HEK293 (cell line): Measurements from ENCODE around the gene TRABD2A.
A peak's percentile ranks its signal among the peaks of the same experiment; 100 is the strongest.

ENCODE experiments used
- CTCF ChIA-PET: fragments of 350-600 bp; formaldehyde crosslinking; extraction: SDS; loops from one replicate; lab custom pipeline; 2021; ENCODE audit warnings: antibody characterized with exemption; lab: Yijun Ruan, JAX
- POLR2A ChIA-PET: fragments of 300-600 bp; formaldehyde crosslinking; extraction: SDS; loops from one replicate; lab custom pipeline; 2020; ENCODE audit warnings: antibody characterized with exemption, inconsistent platforms; lab: Yijun Ruan, JAX
- H3K27ac ChIP-seq: fragments of 200-500 bp; sonication (Bioruptor generic); 2 replicates; pipeline ENCODE4 v1.5.1; 2014; ENCODE audit warnings: low read depth, low read length, control low read depth, inconsistent platforms; ENCODE audit errors: extremely low read depth
- H3K36me3 ChIP-seq, 2 experiments: fragments of 200-500 bp in 1 of 2; sonication (Bioruptor generic) in 1 of 2; 1 replicate in 1 of 2; 2 replicates in 1 of 2; pipeline ENCODE4 v1.5.1; 2014 to 2017; ENCODE audit warnings: inconsistent platforms in 2 of 2, low read length in 2 of 2; ENCODE audit not compliant: control insufficient read depth in 2 of 2, insufficient read depth in 1 of 2
- H3K4me1 ChIP-seq: fragments of 200-500 bp; sonication (Bioruptor generic); 2 replicates; pipeline ENCODE4 v1.5.1; 2014; ENCODE audit warnings: mild to moderate bottlenecking, low read length, inconsistent platforms; ENCODE audit not compliant: control insufficient read depth, insufficient read depth
- H3K4me3 ChIP-seq: 2 replicates; pipeline ENCODE4 v1.5.1; 2011; ENCODE audit warnings: low read depth, mild to moderate bottlenecking, control low read depth, low read length, moderate library complexity
- H3K9me3 ChIP-seq: fragments of 200-500 bp; sonication (Bioruptor generic); 2 replicates; pipeline ENCODE4 v1.5.1; 2014; ENCODE audit warnings: low read depth, low read length, inconsistent platforms; ENCODE audit not compliant: control insufficient read depth, insufficient read depth
- FEZF1 ChIP-seq: fragments of 450-650 bp; formaldehyde crosslinking; IDR thresholded peaks from 2 replicates; pipeline ENCODE4 v1.5.1; 2016; ENCODE audit warnings: missing biosample characterization, missing genetic modification characterization
- HOXA7 ChIP-seq: sonication (generic); formaldehyde crosslinking; IDR thresholded peaks from 2 replicates; pipeline ENCODE4 v1.8.1; 2022; ENCODE audit warnings: missing genetic modification reagents, borderline replicate concordance
- MZF1 ChIP-seq: fragments of 450-650 bp; formaldehyde crosslinking; IDR thresholded peaks from 2 replicates; pipeline ENCODE4 v1.5.1; 2017; ENCODE audit warnings: missing biosample characterization, missing genetic modification characterization, borderline replicate concordance
- OVOL3 ChIP-seq: fragments of 450-650 bp; formaldehyde crosslinking; IDR thresholded peaks from 2 replicates; pipeline ENCODE4 v1.5.1; 2016; ENCODE audit warnings: missing biosample characterization, missing genetic modification characterization
- PRDM6 ChIP-seq: fragments of 450-650 bp; formaldehyde crosslinking; IDR thresholded peaks from 2 replicates; pipeline ENCODE4 v1.5.1; 2017; ENCODE audit warnings: missing biosample characterization, missing genetic modification characterization
- SP7 ChIP-seq: fragments of 450-650 bp; formaldehyde crosslinking; IDR thresholded peaks from 2 replicates; pipeline ENCODE4 v1.5.1; 2016; ENCODE audit warnings: missing biosample characterization, missing genetic modification characterization
- TRIM28 ChIP-seq: IDR thresholded peaks from 2 replicates; pipeline ENCODE4 v1.6.1; 2011; ENCODE audit warnings: low read length, control low read depth, borderline replicate concordance
- ZBTB1 ChIP-seq: fragments of 450-650 bp; formaldehyde crosslinking; IDR thresholded peaks from 2 replicates; pipeline ENCODE4 v1.5.1; 2016; ENCODE audit warnings: missing biosample characterization, missing genetic modification characterization
- ZFP3 ChIP-seq: fragments of 450-650 bp; formaldehyde crosslinking; IDR thresholded peaks from 2 replicates; pipeline ENCODE4 v1.5.1; 2016; ENCODE audit warnings: low read depth, missing biosample characterization, missing genetic modification characterization
- ZNF138 ChIP-seq: fragments of 450-650 bp; formaldehyde crosslinking; IDR thresholded peaks from 2 replicates; pipeline ENCODE4 v1.5.1; 2016; ENCODE audit warnings: missing biosample characterization, missing genetic modification characterization, borderline replicate concordance
- ZNF221 ChIP-seq: fragments of 450-650 bp; formaldehyde crosslinking; IDR thresholded peaks from 2 replicates; pipeline ENCODE4 v1.5.1; 2017; ENCODE audit warnings: missing biosample characterization, missing genetic modification characterization, borderline replicate concordance
- ZNF248 ChIP-seq: fragments of 450-650 bp; formaldehyde crosslinking; IDR thresholded peaks from 2 replicates; pipeline ENCODE4 v1.5.1; 2017; ENCODE audit warnings: missing biosample characterization, missing genetic modification characterization
- ZNF302 ChIP-seq: fragments of 450-650 bp; formaldehyde crosslinking; IDR thresholded peaks from 2 replicates; pipeline ENCODE4 v1.5.1; 2016; ENCODE audit warnings: missing biosample characterization, missing genetic modification characterization, low read depth
- ZNF335 ChIP-seq: fragments of 450-650 bp; formaldehyde crosslinking; conservative IDR thresholded peaks from 2 replicates; pipeline ENCODE4 v1.5.1; 2016; ENCODE audit warnings: missing biosample characterization, missing genetic modification characterization
- ZNF350 ChIP-seq: fragments of 450-650 bp; formaldehyde crosslinking; IDR thresholded peaks from 2 replicates; pipeline ENCODE4 v1.5.0; 2017; ENCODE audit warnings: missing biosample characterization, mild to moderate bottlenecking, missing genetic modification characterization
- ZNF549 ChIP-seq: fragments of 450-650 bp; IDR thresholded peaks from 2 replicates; pipeline ENCODE4 v1.5.1; 2018; ENCODE audit warnings: missing biosample characterization, missing genetic modification characterization, mild to moderate bottlenecking, inconsistent platforms, moderate library complexity
- TF ChIP-seq, protein P1 (sequence below): fragments of 450-650 bp; formaldehyde crosslinking; IDR thresholded peaks from 2 replicates; pipeline ENCODE4 v1.5.1; 2017; ENCODE audit warnings: missing biosample characterization, missing genetic modification characterization
- TF ChIP-seq, protein P2 (sequence below): fragments of 450-650 bp; formaldehyde crosslinking; IDR thresholded peaks from 2 replicates; pipeline ENCODE4 v1.5.1; 2016; ENCODE audit warnings: missing biosample characterization, missing genetic modification characterization, borderline replicate concordance
- TF ChIP-seq, protein P3 (sequence below): fragments of 450-650 bp; formaldehyde crosslinking; IDR thresholded peaks from 2 replicates; pipeline ENCODE4 v1.5.1; 2016; ENCODE audit warnings: missing biosample characterization, missing genetic modification characterization
- TF ChIP-seq, protein P4 (sequence below): fragments of 450-650 bp; formaldehyde crosslinking; IDR thresholded peaks from 2 replicates; pipeline ENCODE4 v1.5.1; 2016; ENCODE audit warnings: missing biosample characterization, missing genetic modification characterization
- TF ChIP-seq, protein P5 (sequence below): fragments of 450-650 bp; formaldehyde crosslinking; IDR thresholded peaks from 2 replicates; pipeline ENCODE4 v1.5.1; 2016; ENCODE audit warnings: missing biosample characterization, missing genetic modification characterization

TRABD2A gene

DNA sequence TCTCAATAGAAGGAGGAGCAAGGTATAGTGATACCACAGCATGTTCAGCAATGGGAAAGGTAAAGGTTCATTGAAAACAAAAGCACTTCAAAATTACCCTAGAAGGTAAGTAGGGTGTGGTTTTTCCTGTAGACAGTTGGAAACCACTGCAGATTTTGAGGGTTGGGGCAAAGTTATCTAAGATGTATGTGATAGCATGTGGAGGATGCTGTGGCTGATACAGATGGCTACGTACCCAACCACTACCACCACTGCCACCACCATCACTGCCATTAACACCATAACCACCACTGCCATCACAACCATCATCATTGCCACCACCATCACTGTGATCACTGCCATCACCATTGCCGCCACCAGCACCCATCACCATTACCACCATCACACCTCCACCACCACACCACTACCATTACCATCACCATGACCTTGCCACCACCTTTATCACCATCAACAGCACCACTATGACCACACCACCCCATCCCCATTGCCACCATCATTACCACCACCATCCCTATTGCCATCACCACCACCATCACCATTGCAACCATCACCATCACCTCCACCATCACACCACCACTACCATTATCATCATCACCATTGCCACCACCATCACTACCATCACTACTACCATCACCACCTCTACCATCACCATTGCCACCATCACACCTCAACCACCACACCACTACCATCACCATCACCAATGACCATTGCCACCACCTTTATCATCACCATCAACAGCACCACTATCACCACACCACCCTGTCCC, 28.2 kb upstream of the TRABD2A start (continued):
- TF ChIP-seq PRDM6 (tag by site-specific recombination) (no peak), TRIM28 (no peak), ZNF248 (tag by site-specific recombination) (peak; percentile 28; the same call in 1 of the 2 replicates)

GRCh38 chr2:84906900-84907714, 26.2 kb upstream of the TRABD2A start:
- H3K9me3 ChIP-seq, result no peaks in the 10 kb centered on the region
- H3K4me3 ChIP-seq, result peak overlapping the region; percentile 88
- H3K4me1 ChIP-seq, result peaks cover 5% of the 10 kb centered on the region
- H3K27ac ChIP-seq, result peak overlapping the region; percentile 81; the same call in 1 of the 2 replicates
- POLR2A ChIA-PET, result interaction anchor here (0.6 to 4.7 kb wide), 13 partner anchors 10 to 709 kb away, joined by 3 to 38 read pairs (median 4); partner anchors contain the start of genes TRABD2A and USP39
- CTCF ChIA-PET, result interaction anchor here (0.5 to 3.5 kb wide), 5 partner anchors 12 to 394 kb away, joined by 3 to 24 read pairs (median 5); no protein-coding TSS in a partner anchor
- H3K36me3 ChIP-seq, result peaks cover 0 to 11% of the 10 kb centered on the region in 2 experiments; a peak in 2 of 3 replicates
- TF ChIP-seq HOXA7 (CRISPR knock-in tag) (no peak), ZNF549 (no peak), ZBTB1 (tag by site-specific recombination) (no peak), ZNF138 (tag by site-specific recombination) (no peak), ZNF350 (tag by site-specific recombination) (no peak), ZFP3 (tag by site-specific recombination) (no peak), ZNF221 (tag by site-specific recombination) (no peak), OVOL3 (tag by site-specific recombination) (no peak), ZNF302 (tag by site-specific recombination) (no peak), FEZF1 (tag by site-specific recombination) (peak; percentile 8; the same call in 1 of the 2 replicates), MZF1 (no peak), SP7 (no peak), ZNF335 (tag by site-specific recombination) (peak; percentile 68)
- TF ChIP-seq, protein P1, sequence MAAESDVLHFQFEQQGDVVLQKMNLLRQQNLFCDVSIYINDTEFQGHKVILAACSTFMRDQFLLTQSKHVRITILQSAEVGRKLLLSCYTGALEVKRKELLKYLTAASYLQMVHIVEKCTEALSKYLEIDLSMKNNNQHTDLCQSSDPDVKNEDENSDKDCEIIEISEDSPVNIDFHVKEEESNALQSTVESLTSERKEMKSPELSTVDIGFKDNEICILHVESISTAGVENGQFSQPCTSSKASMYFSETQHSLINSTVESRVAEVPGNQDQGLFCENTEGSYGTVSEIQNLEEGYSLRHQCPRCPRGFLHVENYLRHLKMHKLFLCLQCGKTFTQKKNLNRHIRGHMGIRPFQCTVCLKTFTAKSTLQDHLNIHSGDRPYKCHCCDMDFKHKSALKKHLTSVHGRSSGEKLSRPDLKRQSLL (tag by site-specific recombination), result no peak
- TF ChIP-seq, protein P2, sequence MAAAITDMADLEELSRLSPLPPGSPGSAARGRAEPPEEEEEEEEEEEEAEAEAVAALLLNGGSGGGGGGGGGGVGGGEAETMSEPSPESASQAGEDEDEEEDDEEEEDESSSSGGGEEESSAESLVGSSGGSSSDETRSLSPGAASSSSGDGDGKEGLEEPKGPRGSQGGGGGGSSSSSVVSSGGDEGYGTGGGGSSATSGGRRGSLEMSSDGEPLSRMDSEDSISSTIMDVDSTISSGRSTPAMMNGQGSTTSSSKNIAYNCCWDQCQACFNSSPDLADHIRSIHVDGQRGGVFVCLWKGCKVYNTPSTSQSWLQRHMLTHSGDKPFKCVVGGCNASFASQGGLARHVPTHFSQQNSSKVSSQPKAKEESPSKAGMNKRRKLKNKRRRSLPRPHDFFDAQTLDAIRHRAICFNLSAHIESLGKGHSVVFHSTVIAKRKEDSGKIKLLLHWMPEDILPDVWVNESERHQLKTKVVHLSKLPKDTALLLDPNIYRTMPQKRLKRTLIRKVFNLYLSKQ (tag by site-specific recombination), result no peak
- TF ChIP-seq, protein P3, sequence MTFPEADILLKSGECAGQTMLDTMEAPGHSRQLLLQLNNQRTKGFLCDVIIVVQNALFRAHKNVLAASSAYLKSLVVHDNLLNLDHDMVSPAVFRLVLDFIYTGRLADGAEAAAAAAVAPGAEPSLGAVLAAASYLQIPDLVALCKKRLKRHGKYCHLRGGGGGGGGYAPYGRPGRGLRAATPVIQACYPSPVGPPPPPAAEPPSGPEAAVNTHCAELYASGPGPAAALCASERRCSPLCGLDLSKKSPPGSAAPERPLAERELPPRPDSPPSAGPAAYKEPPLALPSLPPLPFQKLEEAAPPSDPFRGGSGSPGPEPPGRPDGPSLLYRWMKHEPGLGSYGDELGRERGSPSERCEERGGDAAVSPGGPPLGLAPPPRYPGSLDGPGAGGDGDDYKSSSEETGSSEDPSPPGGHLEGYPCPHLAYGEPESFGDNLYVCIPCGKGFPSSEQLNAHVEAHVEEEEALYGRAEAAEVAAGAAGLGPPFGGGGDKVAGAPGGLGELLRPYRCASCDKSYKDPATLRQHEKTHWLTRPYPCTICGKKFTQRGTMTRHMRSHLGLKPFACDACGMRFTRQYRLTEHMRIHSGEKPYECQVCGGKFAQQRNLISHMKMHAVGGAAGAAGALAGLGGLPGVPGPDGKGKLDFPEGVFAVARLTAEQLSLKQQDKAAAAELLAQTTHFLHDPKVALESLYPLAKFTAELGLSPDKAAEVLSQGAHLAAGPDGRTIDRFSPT (tag by site-specific recombination), result no peak
- TF ChIP-seq, protein P4, sequence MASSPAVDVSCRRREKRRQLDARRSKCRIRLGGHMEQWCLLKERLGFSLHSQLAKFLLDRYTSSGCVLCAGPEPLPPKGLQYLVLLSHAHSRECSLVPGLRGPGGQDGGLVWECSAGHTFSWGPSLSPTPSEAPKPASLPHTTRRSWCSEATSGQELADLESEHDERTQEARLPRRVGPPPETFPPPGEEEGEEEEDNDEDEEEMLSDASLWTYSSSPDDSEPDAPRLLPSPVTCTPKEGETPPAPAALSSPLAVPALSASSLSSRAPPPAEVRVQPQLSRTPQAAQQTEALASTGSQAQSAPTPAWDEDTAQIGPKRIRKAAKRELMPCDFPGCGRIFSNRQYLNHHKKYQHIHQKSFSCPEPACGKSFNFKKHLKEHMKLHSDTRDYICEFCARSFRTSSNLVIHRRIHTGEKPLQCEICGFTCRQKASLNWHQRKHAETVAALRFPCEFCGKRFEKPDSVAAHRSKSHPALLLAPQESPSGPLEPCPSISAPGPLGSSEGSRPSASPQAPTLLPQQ (tag by site-specific recombination), result no peak
- TF ChIP-seq, protein P5, sequence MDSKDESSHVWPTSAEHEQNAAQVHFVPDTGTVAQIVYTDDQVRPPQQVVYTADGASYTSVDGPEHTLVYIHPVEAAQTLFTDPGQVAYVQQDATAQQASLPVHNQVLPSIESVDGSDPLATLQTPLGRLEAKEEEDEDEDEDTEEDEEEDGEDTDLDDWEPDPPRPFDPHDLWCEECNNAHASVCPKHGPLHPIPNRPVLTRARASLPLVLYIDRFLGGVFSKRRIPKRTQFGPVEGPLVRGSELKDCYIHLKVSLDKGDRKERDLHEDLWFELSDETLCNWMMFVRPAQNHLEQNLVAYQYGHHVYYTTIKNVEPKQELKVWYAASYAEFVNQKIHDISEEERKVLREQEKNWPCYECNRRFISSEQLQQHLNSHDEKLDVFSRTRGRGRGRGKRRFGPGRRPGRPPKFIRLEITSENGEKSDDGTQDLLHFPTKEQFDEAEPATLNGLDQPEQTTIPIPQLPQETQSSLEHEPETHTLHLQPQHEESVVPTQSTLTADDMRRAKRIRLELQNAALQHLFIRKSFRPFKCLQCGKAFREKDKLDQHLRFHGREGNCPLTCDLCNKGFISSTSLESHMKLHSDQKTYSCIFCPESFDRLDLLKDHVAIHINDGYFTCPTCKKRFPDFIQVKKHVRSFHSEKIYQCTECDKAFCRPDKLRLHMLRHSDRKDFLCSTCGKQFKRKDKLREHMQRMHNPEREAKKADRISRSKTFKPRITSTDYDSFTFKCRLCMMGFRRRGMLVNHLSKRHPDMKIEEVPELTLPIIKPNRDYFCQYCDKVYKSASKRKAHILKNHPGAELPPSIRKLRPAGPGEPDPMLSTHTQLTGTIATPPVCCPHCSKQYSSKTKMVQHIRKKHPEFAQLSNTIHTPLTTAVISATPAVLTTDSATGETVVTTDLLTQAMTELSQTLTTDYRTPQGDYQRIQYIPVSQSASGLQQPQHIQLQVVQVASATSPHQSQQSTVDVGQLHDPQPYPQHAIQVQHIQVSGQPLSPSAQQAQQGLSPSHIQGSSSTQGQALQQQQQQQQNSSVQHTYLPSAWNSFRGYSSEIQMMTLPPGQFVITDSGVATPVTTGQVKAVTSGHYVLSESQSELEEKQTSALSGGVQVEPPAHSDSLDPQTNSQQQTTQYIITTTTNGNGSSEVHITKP, result peak; percentile 55; the same call in 1 of the 2 replicates
